Tibial nerve (tissue), 4 donors: ENCODE data around the gene RPL28. TPM values are rescaled to one million over a fixed set of nuclear protein-coding genes. Genes with fewer than 3 reads are reported as not detected.

Source experiments
- DNase-seq, 2 donors: peaks; one replicate each; pipeline ENCODE4 v3.0.0-alpha.2; 2019; ENCODE audit warnings: low spot score in 2 of 2
- H3K27ac ChIP-seq, 4 donors: fragments of 200-600 bp; sonication (generic) in 3 of 4; one replicate each; pipeline ENCODE4 v1.5.1; 2017 to 2019; ENCODE audit warnings: mild to moderate bottlenecking in 1 of 4
- H3K27me3 ChIP-seq, 2 donors: fragments of 200-600 bp; sonication (generic) in 1 of 2; one replicate each; pipeline versions ENCODE4 v1.5.1 to v1.6.0; 2017 to 2019
- H3K36me3 ChIP-seq, 3 donors: fragments of 200-600 bp; sonication (generic); one replicate each; pipeline ENCODE4 v1.5.1; 2018 to 2019
- H3K4me1 ChIP-seq, 4 donors: fragments of 200-600 bp; sonication (generic) in 3 of 4; one replicate each; pipeline ENCODE4 v1.5.1; 2017 to 2019
- H3K4me3 ChIP-seq, 4 donors: fragments of 200-600 bp; sonication (generic) in 3 of 4; one replicate each; pipeline ENCODE4 v1.5.1; 2017 to 2019; ENCODE audit warnings: mild to moderate bottlenecking in 1 of 4, moderate library complexity in 1 of 4
- H3K9me3 ChIP-seq, 4 donors: fragments of 200-600 bp; sonication (generic) in 3 of 4; one replicate each; pipeline ENCODE4 v1.5.1; 2017 to 2019
- CTCF ChIP-seq, 5 experiments: fragments of 200-600 bp in 3 of 5; fragments of 450-650 bp in 2 of 5; sonication (generic) in 3 of 5; IDR thresholded peaks; one replicate each; pipeline ENCODE4 v1.5.1; 2016 to 2019; ENCODE audit warnings: antibody characterized with exemption in 5 of 5, mild to moderate bottlenecking in 3 of 5, moderate library complexity in 2 of 5
- EP300 ChIP-seq, 2 donors: sonication (generic); formaldehyde crosslinking; IDR thresholded peaks; one replicate each; pipeline ENCODE4 v1.6.1; 2017; ENCODE audit warnings: antibody characterized with exemption in 2 of 2, mild to moderate bottlenecking in 1 of 2
- POLR2A ChIP-seq, 2 donors: fragments of 450-650 bp; IDR thresholded peaks; one replicate each; pipeline ENCODE4 v1.6.1; 2017; ENCODE audit warnings: antibody characterized with exemption in 2 of 2, mild to moderate bottlenecking in 2 of 2, moderate library complexity in 2 of 2
- WGBS, 2 donors: methylation state at CpG; one replicate each; pipeline ENCODE4 v1.1.5; 2018; 5-methylcytosine and 5-hydroxymethylcytosine counted together
- total RNA-seq, 4 donors: library from RNA; depleted of rRNA; stranded (reverse); fragments of >200 nt; gene quantifications; one replicate each; pipeline ENCODE4 v1.1.0, GENCODE V29; 2016

Gene RPL28
- total RNA-seq, 4 donors from 2014 or later: 266 to 574 (median 354) TPM

- no peak for DNase-seq
- Histone ChIP-seq H3K36me3 (peaks cover 0 to 42% (median 0%) of the 10 kb centered on the region in 3 donors), H3K4me1 (peaks cover 0 to 38% (median 12%) of the 10 kb centered on the region in 4 donors), H3K27ac (no peak overlapping the region), H3K27me3 (peaks cover 2 to 32% of the 10 kb centered on the region in 2 donors), H3K4me3 (no peak overlapping the region), H3K9me3 (no peaks in the 10 kb centered on the region)
- WGBS, 2 donors: 67 to 69% methylated on average over 22 of the region's 22 CpGs
- TF ChIP-seq POLR2A (IDR thresholded peaks at IDR 0.05) (no peak), CTCF (IDR thresholded peaks at IDR 0.05) (no peak), EP300 (IDR thresholded peaks at IDR 0.05) (no peak)
Measured at GRCh38 chr19:55348317-55349034, 37.3 kb upstream of the RPL28 start.

DNA sequence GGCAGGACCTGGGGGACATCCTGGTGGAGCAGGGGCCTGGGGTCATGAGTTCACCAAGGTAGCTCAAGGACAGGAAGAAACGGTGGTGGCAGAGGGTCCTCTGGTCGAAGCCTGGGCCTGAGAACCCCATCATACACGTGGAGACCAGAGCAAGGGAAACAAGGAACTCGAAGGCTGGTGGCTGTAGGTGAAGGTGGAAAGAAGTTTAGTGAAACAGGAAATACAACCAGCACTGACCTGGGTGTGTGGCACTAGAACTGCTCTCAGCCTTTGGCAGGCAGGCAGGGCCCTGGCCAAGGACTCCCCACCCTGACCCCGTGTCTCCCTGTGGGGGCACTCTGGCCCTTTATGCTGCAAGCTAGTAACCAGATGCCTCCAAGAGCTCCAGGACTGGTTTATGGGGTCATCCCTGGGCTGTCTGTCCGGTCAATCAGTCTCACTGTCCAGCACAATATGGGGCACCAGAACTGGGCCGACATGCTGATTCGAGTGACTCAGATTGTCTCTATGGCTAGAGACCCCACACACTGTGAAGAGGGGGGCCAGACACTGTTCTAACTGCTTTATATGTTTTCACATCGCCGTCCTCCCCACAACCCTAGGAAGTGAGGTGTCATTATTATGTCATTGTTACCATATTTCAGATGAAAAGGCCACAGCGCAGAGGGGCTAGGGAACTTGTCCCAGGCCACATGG is 35.0 kb upstream of the RPL28 start:
- 64 to 65% methylated on average over 11 of the region's 11 CpGs for WGBS, 2 donors
- Histone ChIP-seq H3K4me1 (peaks cover 0 to 44% (median 15%) of the 10 kb centered on the region in 4 donors), H3K27me3 (peaks cover 5 to 55% of the 10 kb centered on the region in 2 donors), H3K9me3 (no peaks in the 10 kb centered on the region), H3K36me3 (peaks cover 0 to 23% (median 0%) of the 10 kb centered on the region in 3 donors), H3K27ac (no peak overlapping the region), H3K4me3 (no peak overlapping the region)
- DNase-seq: no peak
- TF ChIP-seq POLR2A (IDR thresholded peaks at IDR 0.05) (no peak), EP300 (IDR thresholded peaks at IDR 0.05) (no peak), CTCF (IDR thresholded peaks at IDR 0.05) (no peak)

- H3K4me1 ChIP-seq: peaks cover 0 to 31% (median 8%) of the 10 kb centered on the region in 4 donors
- no peak overlapping the region for H3K4me3 ChIP-seq
- H3K27ac ChIP-seq: no peak overlapping the region
- peaks cover 5 to 68% of the 10 kb centered on the region in 2 donors for H3K27me3 ChIP-seq
- no peaks in the 10 kb centered on the region for H3K9me3 ChIP-seq
- H3K36me3 ChIP-seq: peaks cover 0 to 12% (median 0%) of the 10 kb centered on the region in 3 donors
- TF ChIP-seq CTCF (IDR thresholded peaks at IDR 0.05) (no peak), EP300 (IDR thresholded peaks at IDR 0.05) (no peak), POLR2A (IDR thresholded peaks at IDR 0.05) (no peak)
- DNase-seq: no peak
- WGBS, 2 donors: 82 to 87% methylated on average over 3 to 6 of the region's 6 CpGs
Measured at GRCh38 chr19:55352040-55352439, 33.7 kb upstream of the RPL28 start.

- 66 to 75% methylated on average over 25 of the region's 25 CpGs for WGBS, 2 donors
Measured at GRCh38 chr19:55352549-55353145, 33.1 kb upstream of the RPL28 start.

More at GRCh38 chr19:55352549-55353145, 33.1 kb upstream of the RPL28 start:
- Histone ChIP-seq H3K36me3 (peaks cover 0 to 6% (median 0%) of the 10 kb centered on the region in 3 donors), H3K4me3 (no peak overlapping the region), H3K4me1 (peaks cover 0 to 26% (median 8%) of the 10 kb centered on the region in 4 donors), H3K27ac (no peak overlapping the region), H3K9me3 (no peaks in the 10 kb centered on the region), H3K27me3 (peaks cover 5 to 74% of the 10 kb centered on the region in 2 donors)
- no peak for TF ChIP-seq CTCF (IDR thresholded peaks at IDR 0.05)
- no peak for TF ChIP-seq POLR2A (IDR thresholded peaks at IDR 0.05)
- no peak for TF ChIP-seq EP300 (IDR thresholded peaks at IDR 0.05)
- DNase-seq: no peak
